Thyroid gland (tissue), 4 donors: ENCODE results near the gene SPRY1.

Source experiments
- POLR2A ChIP-seq, 2 donors: fragments of 450-650 bp; IDR thresholded peaks; one replicate each; pipeline ENCODE4 v1.6.1; 2017; ENCODE audit warnings: antibody characterized with exemption in 2 of 2, mild to moderate bottlenecking in 2 of 2, moderate library complexity in 1 of 2
- TF ChIP-seq, protein P1 (sequence below), 6 experiments: fragments of 200-600 bp in 3 of 6; fragments of 450-650 bp in 3 of 6; sonication (generic) in 3 of 6; IDR thresholded peaks; one replicate each; pipeline ENCODE4 v1.5.1; 2016 to 2019; ENCODE audit warnings: antibody characterized with exemption in 6 of 6, mild to moderate bottlenecking in 2 of 6, inconsistent platforms in 1 of 6, moderate library complexity in 1 of 6

- no peak for TF ChIP-seq POLR2A (IDR thresholded peaks at IDR 0.05)
- TF ChIP-seq, protein P1, sequence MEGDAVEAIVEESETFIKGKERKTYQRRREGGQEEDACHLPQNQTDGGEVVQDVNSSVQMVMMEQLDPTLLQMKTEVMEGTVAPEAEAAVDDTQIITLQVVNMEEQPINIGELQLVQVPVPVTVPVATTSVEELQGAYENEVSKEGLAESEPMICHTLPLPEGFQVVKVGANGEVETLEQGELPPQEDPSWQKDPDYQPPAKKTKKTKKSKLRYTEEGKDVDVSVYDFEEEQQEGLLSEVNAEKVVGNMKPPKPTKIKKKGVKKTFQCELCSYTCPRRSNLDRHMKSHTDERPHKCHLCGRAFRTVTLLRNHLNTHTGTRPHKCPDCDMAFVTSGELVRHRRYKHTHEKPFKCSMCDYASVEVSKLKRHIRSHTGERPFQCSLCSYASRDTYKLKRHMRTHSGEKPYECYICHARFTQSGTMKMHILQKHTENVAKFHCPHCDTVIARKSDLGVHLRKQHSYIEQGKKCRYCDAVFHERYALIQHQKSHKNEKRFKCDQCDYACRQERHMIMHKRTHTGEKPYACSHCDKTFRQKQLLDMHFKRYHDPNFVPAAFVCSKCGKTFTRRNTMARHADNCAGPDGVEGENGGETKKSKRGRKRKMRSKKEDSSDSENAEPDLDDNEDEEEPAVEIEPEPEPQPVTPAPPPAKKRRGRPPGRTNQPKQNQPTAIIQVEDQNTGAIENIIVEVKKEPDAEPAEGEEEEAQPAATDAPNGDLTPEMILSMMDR (IDR thresholded peaks at IDR 0.05), result no peak
These were observed 31.2 kb upstream of the SPRY1 start for GRCh38 chr4:123365412-123365811.
